SK-N-MC (cell line): ENCODE measurements around the gene WFDC1.

Experiments used
- DNase-seq: peaks from one replicate; pipeline ENCODE4 v3.0.0-alpha.2; 2011; ENCODE audit warnings: low read depth, low spot score
- H3K27ac ChIP-seq: fragments of 200-600 bp; sonication (generic); 2 replicates; pipeline ENCODE4 v1.5.1; 2016; ENCODE audit warnings: mixed run types
- H3K36me3 ChIP-seq: fragments of 200-600 bp; sonication (generic); 2 replicates; pipeline ENCODE4 v1.6.1; 2017; ENCODE audit warnings: antibody characterized with exemption, low read length, mixed read lengths; ENCODE audit not compliant: insufficient read depth
- H3K4me3 ChIP-seq: fragments of 200-600 bp; sonication (generic); 2 replicates; pipeline ENCODE4 v1.5.1; 2016
- H3K9ac ChIP-seq: fragments of 200-600 bp; sonication (generic); 2 replicates; pipeline ENCODE4 v1.8.0; 2017; ENCODE audit warnings: mixed run types, mixed read lengths; ENCODE audit not compliant: insufficient read length
- H3K9me3 ChIP-seq: fragments of 200-600 bp; sonication (generic); 2 replicates; pipeline ENCODE4 v1.6.1; 2017; ENCODE audit warnings: low read depth, mild to moderate bottlenecking, antibody characterized with exemption, low read length, moderate library complexity, mixed read lengths
- EZH2 ChIP-seq: fragments of 200-600 bp; sonication (generic); IDR thresholded peaks from one replicate; pipeline ENCODE4 v1.6.1; 2017; ENCODE audit warnings: antibody characterized with exemption
- FOXP2 ChIP-seq: optimal IDR thresholded peaks from 2 replicates; pipeline ENCODE3; 2011; ENCODE audit warnings: mild to moderate bottlenecking, moderate library complexity; ENCODE audit not compliant: insufficient read depth; ENCODE audit errors: extremely low read length, control extremely low read depth
- POLR2AphosphoS5 ChIP-seq: IDR thresholded peaks from 2 replicates; pipeline ENCODE4 v1.6.1; 2012; ENCODE audit warnings: mild to moderate bottlenecking, low read depth, low read length, borderline replicate concordance

Gene WFDC1

GRCh38 chr16:84313921-84314320 lies 19.2 kb downstream of the WFDC1 start:
- no peak for TF ChIP-seq POLR2AphosphoS5
- no peak for TF ChIP-seq FOXP2
- no peak for TF ChIP-seq EZH2
- Histone ChIP-seq H3K27ac (no peak overlapping the region), H3K4me3 (no peak overlapping the region), H3K9me3 (no peaks in the 10 kb centered on the region), H3K9ac (no peak overlapping the region), H3K36me3 (no peaks in the 10 kb centered on the region)
- no peak for DNase-seq

- Histone ChIP-seq H3K36me3 (no peaks in the 10 kb centered on the region), H3K9ac (no peak overlapping the region), H3K9me3 (no peaks in the 10 kb centered on the region), H3K27ac (no peak overlapping the region), H3K4me3 (no peak overlapping the region)
- no peak for DNase-seq
- TF ChIP-seq FOXP2: no peak
- no peak for TF ChIP-seq POLR2AphosphoS5
- TF ChIP-seq EZH2: no peak
Observed at GRCh38 chr16:84314373-84314772, 19.7 kb downstream of the WFDC1 start.

GRCh38 chr16:84314814-84315213 lies 20.1 kb downstream of the WFDC1 start:
- TF ChIP-seq POLR2AphosphoS5: no peak
- no peak for TF ChIP-seq EZH2
- no peak for TF ChIP-seq FOXP2
- DNase-seq: no peak
- Histone ChIP-seq H3K36me3 (no peaks in the 10 kb centered on the region), H3K4me3 (no peak overlapping the region), H3K9me3 (no peaks in the 10 kb centered on the region), H3K9ac (no peak overlapping the region), H3K27ac (no peak overlapping the region)

- TF ChIP-seq EZH2 (no peak), POLR2AphosphoS5 (no peak), FOXP2 (no peak)
- no peak for DNase-seq
- Histone ChIP-seq H3K36me3 (no peaks in the 10 kb centered on the region), H3K4me3 (no peak overlapping the region), H3K9ac (no peak overlapping the region), H3K9me3 (no peaks in the 10 kb centered on the region), H3K27ac (no peak overlapping the region)
Observed at GRCh38 chr16:84315422-84315821, 20.7 kb downstream of the WFDC1 start.

GRCh38 chr16:84318091-84318975 lies 23.7 kb downstream of the WFDC1 start:
- Histone ChIP-seq H3K36me3 (no peaks in the 10 kb centered on the region), H3K9ac (no peak overlapping the region), H3K9me3 (no peaks in the 10 kb centered on the region), H3K27ac (no peak overlapping the region), H3K4me3 (no peak overlapping the region)
- TF ChIP-seq FOXP2: no peak
- no peak for TF ChIP-seq EZH2
- TF ChIP-seq POLR2AphosphoS5: no peak
- DNase-seq: no peak

DNA sequence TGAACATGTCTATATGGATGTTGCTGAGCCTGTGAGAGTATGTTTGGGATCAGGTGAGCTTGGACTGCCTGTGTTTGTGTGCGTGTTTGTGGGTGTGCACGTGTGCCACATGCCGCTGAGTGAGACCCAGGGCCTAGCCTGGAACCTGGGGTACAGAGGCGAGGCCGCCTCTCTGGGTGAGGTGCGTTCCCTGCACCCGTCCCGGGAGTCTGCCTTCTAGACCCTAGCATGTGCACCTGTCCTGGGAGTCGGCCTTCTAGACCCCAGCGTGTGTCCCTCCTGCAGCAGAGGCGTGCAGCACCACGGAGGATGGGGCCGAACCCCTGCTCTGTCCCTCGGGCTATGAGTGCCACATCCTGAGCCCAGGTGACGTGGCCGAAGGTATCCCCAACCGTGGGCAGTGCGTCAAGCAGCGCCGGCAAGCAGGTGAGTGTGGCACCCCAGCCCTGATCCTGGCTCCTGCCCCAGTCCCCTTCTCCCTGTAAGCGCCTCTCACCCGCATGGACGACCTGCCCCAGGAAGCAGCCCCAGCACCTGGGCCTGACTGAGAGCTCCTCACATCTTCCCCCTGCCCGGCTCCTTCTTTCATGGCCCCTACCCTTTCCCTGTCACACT lies 24.6 kb downstream of the WFDC1 start:
- no peak for TF ChIP-seq EZH2
- Histone ChIP-seq H3K4me3 (no peak overlapping the region), H3K36me3 (no peaks in the 10 kb centered on the region), H3K27ac (no peak overlapping the region), H3K9me3 (no peaks in the 10 kb centered on the region), H3K9ac (no peak overlapping the region)
- no peak for DNase-seq

- H3K9me3 ChIP-seq: no peaks in the 10 kb centered on the region
- no peak overlapping the region for H3K9ac ChIP-seq
- DNase-seq: no peak
Observed at GRCh38 chr16:84320511-84320910, 25.8 kb downstream of the WFDC1 start.

DNA sequence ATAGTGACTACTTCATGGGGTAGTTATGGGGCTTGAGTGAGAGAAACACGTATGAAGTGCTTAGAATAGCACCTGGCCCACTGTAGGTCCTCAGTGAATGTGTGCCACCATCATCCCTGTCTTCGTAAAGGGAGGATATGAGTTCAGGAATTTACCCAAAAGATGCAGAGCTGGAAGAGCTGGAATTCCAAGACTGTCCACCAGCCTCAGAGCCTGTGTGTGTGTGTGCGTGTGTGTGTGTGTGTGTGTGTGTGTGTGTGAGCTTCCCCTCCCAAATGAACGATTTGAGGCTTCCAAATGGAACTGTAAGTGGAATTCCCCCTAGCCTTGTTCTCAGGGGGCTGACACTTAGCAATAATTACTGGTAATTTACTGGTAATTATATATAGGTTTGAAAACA lies 27.3 kb downstream of the WFDC1 start:
- DNase-seq: no peak
- TF ChIP-seq FOXP2 (no peak), EZH2 (no peak), POLR2AphosphoS5 (no peak)
- H3K27ac ChIP-seq: no peak overlapping the region
- no peak overlapping the region for H3K9ac ChIP-seq
- no peaks in the 10 kb centered on the region for H3K9me3 ChIP-seq
- no peak overlapping the region for H3K4me3 ChIP-seq
- no peaks in the 10 kb centered on the region for H3K36me3 ChIP-seq

More at GRCh38 chr16:84320511-84320910, 25.8 kb downstream of the WFDC1 start:
- Histone ChIP-seq H3K4me3 (no peak overlapping the region), H3K27ac (no peak overlapping the region), H3K36me3 (no peaks in the 10 kb centered on the region)
- no peak for TF ChIP-seq EZH2
- no peak for TF ChIP-seq FOXP2
- no peak for TF ChIP-seq POLR2AphosphoS5

GRCh38 chr16:84322749-84323148 lies 28.1 kb downstream of the WFDC1 start:
- H3K4me3 ChIP-seq: no peak overlapping the region
- H3K36me3 ChIP-seq: no peaks in the 10 kb centered on the region
- no peak overlapping the region for H3K27ac ChIP-seq
- no peak for TF ChIP-seq FOXP2
- TF ChIP-seq POLR2AphosphoS5: no peak
- TF ChIP-seq EZH2: no peak
- H3K9ac ChIP-seq: no peak overlapping the region
- DNase-seq: no peak
- H3K9me3 ChIP-seq: no peaks in the 10 kb centered on the region
